ENCODE measurements around the gene ATXN8OS.
"Not testable (repeated sequence)": the region's sequence is repeated elsewhere in the genome, so short reads cannot be mapped to it uniquely, and the experiment has no call there.

The ATXN8OS gene

GRCh38 chr13:70107498-70108281 is at the start of gene ATXN8OS:
Gene ATXN8OS (plus strand): TSS chr13:70107826.
- DNase-seq (ENCODE audit: low read depth) = no peak

DNA sequence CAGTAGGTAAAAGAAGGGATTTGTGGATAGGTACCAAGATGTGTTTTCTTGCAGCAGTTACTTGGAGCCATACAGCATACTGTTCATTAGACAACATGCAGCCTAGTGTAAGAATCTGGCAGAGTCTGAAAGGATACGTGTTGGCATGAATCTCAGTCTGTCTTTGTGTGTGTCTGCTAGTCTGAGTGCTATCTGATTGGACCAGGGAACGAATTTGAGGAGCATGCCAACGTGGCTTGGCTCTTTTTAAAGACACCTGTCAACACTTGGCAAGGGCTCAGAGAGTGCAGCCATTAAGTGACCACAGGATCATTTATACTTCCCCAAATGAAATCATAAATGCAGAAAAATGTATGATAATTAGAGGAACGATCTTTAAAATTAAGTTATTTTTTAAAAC is 27.6 kb upstream of the ATXN8OS start:
- no peak for DNase-seq (ENCODE audit: low read depth)

- no peak for DNase-seq (ENCODE audit: low read depth)
These were observed 20.4 kb upstream of the ATXN8OS start for GRCh38 chr13:70087247-70087646.

GRCh38 chr13:70088926-70089325 is 18.7 kb upstream of the ATXN8OS start:
- DNase-seq (ENCODE audit: low read depth) = no peak

DNA sequence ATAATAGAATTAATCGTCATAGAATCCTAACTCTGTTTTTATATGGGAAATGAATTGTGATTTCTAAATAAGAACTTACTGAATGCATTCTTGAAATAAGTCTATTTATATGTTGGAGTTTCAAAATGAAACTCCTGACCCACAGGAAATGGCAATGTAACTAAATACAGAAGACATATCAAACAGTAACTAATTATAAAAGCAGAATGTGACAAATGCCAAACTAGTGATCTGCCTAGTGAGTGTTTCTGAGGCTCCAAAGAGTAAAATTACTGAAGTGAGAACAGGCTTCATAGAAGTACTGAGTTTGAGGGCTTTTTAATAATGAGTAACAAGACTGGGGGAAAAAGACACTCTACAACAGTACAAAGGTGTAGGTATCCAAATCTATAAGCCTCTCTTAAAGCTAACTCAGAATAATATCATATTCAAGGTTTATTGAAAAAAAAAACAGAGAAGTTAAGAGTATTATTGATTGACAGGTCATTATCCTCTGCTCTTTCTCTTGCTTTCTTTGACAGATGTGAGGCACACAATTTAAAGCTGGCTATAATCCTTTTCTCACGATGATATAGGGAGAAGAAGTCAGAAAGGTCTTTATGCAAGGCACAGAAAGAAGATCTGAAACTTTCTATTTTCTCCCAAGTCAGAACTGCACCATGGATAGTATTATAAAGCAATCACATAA is 17.4 kb upstream of the ATXN8OS start:
- DNase-seq (ENCODE audit: low read depth) = no peak

GRCh38 chr13:70098669-70099068 is 9.0 kb upstream of the ATXN8OS start:
- DNase-seq (ENCODE audit: low read depth) = no peak

DNA sequence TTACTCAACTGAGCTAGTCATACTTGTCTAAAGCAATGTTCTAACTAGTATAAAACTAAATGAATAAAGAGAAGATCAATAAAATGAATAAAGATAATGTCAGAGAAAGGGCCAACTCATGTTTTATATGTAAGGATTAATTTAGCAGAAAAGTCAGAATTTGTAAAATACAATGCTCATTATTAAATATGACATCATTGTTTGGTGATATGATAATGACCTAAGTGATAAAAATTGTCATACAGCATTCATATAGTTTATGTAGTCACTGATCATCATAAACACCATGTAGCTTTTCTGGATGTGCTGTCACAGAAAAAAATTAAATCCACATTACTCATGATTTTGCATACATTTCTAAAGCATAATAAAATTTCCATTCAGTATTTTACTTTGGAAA is 3.1 kb upstream of the ATXN8OS start:
- DNase-seq (ENCODE audit: low read depth) = no peak

GRCh38 chr13:70107125-70107497 is 515 bp upstream of the ATXN8OS start:
- DNase-seq (ENCODE audit: low read depth) = no peak

- DNase-seq (ENCODE audit: low read depth) = no peak
These were observed 905 bp downstream of the ATXN8OS start, which contains the start of gene KLHL1 for GRCh38 chr13:70108356-70109105. Gene KLHL1 (minus strand): TSS chr13:70108452. CDS start chr13:70107699, 753 bp downstream.

DNA sequence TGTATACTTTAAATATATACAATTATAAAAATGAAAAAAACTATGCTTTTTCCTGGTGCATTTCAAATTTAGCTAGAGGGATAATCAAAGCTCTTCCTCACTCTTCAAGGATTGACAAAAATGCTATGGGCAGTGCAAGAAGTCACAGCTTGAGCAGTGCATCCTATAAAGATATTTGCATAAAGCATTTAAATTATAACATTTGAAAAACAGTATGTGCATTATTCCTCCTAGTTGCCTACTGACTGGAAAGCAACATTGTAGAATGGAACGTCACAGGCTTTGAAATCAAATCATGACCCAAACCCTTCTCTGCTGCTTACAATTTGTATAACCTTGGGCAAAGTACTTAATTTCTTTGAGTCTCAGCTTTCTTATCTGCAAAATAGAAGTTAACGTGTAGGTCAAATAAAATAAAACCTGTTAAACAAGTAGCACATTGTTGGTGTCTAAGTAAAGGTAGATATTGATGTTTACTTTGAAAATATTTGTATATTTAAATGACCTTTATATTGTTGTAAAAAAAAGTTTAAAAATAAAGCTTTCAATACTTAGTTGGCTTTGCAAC is 9.8 kb downstream of the ATXN8OS start:
- no peak for DNase-seq (ENCODE audit: low read depth)

DNA sequence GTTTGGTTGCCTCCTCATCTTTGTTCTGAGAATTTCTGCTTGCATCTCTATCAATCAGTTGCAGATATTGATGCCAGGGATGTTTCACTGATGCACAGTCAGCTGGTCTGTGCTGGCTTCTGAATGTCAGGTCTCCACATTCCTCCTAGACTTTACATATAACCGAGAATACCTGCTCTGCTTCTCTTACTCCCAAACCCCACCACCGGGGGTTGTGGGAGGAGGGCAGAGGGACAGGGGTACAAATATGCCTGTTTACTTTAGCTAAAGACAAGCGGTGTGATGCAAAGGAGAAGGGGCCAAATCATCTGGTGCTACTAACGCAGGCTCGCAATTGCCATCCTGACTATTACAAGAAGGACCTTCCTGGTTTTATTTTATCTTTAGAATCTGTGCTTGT is 18.1 kb downstream of the ATXN8OS start:
- no peak for DNase-seq (ENCODE audit: low read depth)

DNA sequence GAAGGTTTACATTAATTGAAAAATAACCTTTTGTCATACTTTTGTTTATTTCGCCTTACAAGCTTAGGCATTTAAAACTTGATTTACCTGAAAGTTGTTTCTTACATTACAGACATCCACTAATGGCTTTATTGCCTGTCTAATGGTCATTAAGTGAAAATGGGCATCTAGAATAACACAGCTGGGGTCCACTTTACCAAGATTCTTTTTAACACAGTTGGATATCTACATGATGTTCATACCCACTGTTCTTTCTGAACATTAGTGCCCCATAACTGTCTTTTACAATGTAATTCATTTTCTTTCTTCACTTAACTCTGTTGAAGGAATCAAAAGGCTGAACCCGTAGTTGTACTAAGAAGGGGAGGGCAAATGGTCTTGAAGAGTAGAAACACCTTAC is 20.5 kb downstream of the ATXN8OS start:
- DNase-seq (ENCODE audit: low read depth) = no peak

DNA sequence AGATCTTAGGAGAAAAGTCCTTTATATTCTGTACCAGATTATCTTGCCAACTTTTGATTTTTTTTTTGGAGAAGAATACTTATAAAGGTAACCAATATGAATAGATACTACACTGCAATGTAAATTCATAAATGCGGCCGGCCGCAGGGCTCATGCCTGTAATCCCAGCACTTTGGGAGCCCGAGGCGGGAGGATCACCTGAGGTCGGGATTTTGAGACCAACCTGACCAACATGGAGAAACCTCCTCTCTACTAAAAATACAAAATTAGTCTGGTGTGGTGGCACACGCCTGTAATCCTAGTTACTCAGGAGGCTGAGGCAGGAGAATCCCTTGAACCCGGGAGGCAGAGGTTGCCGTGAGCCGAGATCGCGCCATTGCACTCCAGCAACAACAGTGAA is 35.0 kb downstream of the ATXN8OS start:
- not testable (repeated sequence) for DNase-seq (ENCODE audit: low read depth)

GRCh38 chr13:70162141-70162540 is 54.5 kb downstream of the ATXN8OS start:
- no peak for DNase-seq (ENCODE audit: low read depth)

GRCh38 chr13:70170689-70171088 is 63.1 kb downstream of the ATXN8OS start:
- DNase-seq (ENCODE audit: low read depth) = no peak

- no peak for DNase-seq (ENCODE audit: low read depth)
These were observed 63.5 kb downstream of the ATXN8OS start for GRCh38 chr13:70171151-70171550.

DNA sequence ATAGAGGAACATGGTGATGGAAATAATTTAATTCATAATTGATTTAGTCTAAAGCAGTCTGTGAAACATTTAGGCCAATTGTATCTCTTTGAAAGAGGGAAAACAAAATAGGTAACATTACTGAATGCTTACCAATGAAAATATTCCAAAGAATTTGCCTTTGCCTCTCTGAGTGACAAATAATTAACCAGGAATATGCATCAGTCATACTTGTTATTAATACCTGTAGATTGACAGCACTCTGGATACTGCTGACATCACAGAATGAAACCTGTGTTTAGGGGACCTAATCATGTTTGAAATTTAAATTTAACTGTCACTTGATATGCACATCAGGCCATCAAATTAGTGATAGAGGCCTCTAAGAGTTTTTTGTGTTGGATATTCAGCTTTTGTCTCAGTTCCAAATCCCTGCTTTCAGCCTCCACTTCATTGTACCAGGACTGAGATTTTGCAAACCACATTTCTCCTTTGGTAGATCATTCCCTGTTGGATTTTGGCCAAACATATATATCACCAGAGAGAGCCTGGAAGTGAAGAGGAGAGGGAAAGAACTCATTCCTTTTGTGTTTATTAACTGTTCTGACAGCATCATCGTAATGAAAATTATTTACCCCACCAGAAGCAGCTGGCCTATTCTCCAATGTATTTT is 65.4 kb downstream of the ATXN8OS start:
- no peak for DNase-seq (ENCODE audit: low read depth)

GRCh38 chr13:70173598-70173959 is 66.0 kb downstream of the ATXN8OS start:
- DNase-seq (ENCODE audit: low read depth) = no peak

GRCh38 chr13:70178346-70178745 is 70.7 kb downstream of the ATXN8OS start:
- DNase-seq (ENCODE audit: low read depth) = no peak

All from amniotic epithelial cell (primary cell).